HuH-7 (cell line): Measurements from ENCODE around the gene DISC1.
"Not testable (repeated sequence)": the region's sequence is repeated elsewhere in the genome, so short reads cannot be mapped to it uniquely, and the experiment has no call there.

ENCODE experiments used
- DNase-seq: peaks from one replicate; pipeline ENCODE4 v3.0.0; 2011; ENCODE audit warnings: low spot score

DISC1 gene

GRCh38 chr1:231887866-231888265 lies 261.3 kb downstream of the DISC1 start:
- no peak for DNase-seq

GRCh38 chr1:231890791-231891190 lies 264.2 kb downstream of the DISC1 start:
- DNase-seq = no peak

- no peak for DNase-seq
These were observed 267.0 kb downstream of the DISC1 start for GRCh38 chr1:231893400-231894102.

- no peak for DNase-seq
These were observed 270.2 kb downstream of the DISC1 start for GRCh38 chr1:231896806-231897205.

GRCh38 chr1:231899046-231899445 lies 272.5 kb downstream of the DISC1 start:
- DNase-seq = no peak

GRCh38 chr1:231899713-231900435 lies 273.3 kb downstream of the DISC1 start:
- no peak for DNase-seq

- DNase-seq = no peak
These were observed 277.0 kb downstream of the DISC1 start for GRCh38 chr1:231903586-231904081.

GRCh38 chr1:231907310-231907709 lies 280.7 kb downstream of the DISC1 start:
- DNase-seq = not testable (repeated sequence)

GRCh38 chr1:231913493-231913892 lies 286.9 kb downstream of the DISC1 start:
- DNase-seq = no peak

- DNase-seq = no peak
These were observed 291.8 kb downstream of the DISC1 start for GRCh38 chr1:231918239-231919015.

- DNase-seq = no peak
These were observed 292.8 kb downstream of the DISC1 start for GRCh38 chr1:231919239-231919885.

- no peak for DNase-seq
These were observed 293.3 kb downstream of the DISC1 start for GRCh38 chr1:231919886-231920285.

GRCh38 chr1:231921646-231922345 lies 295.2 kb downstream of the DISC1 start:
- DNase-seq = no peak

- DNase-seq = no peak
These were observed 297.0 kb downstream of the DISC1 start for GRCh38 chr1:231923491-231924041.

GRCh38 chr1:231924180-231924579 lies 297.6 kb downstream of the DISC1 start:
- no peak for DNase-seq

- no peak for DNase-seq
These were observed 299.3 kb downstream of the DISC1 start for GRCh38 chr1:231925864-231926263.

GRCh38 chr1:231926340-231926739 lies 299.8 kb downstream of the DISC1 start:
- DNase-seq = no peak

GRCh38 chr1:231926933-231927332 lies 300.3 kb downstream of the DISC1 start:
- no peak for DNase-seq

GRCh38 chr1:231927431-231927830 lies 300.8 kb downstream of the DISC1 start:
- no peak for DNase-seq

- no peak for DNase-seq
These were observed 302.7 kb downstream of the DISC1 start for GRCh38 chr1:231929311-231929710.

- no peak for DNase-seq
These were observed 303.8 kb downstream of the DISC1 start for GRCh38 chr1:231930257-231930947.
